Measurements from ENCODE around the gene FNBP1.

- TF ChIP-seq SIRT6 (IDR thresholded peaks at IDR 0.05; ENCODE audit: low read length) (no peak), POLR2A (IDR thresholded peaks at IDR 0.05; ENCODE audit: control extremely low read depth in 1 of 2, low read depth in 2 of 2, low read length in 2 of 2) (no peak)
Observed at GRCh38 chr9:129923589-129923988, 119.4 kb downstream of the FNBP1 start.
